ENCODE measurements around the gene UBE2R2. TPM values are rescaled to one million over a fixed set of nuclear protein-coding genes. Genes with fewer than 3 reads are reported as not detected.

UBE2R2 gene
- total and polyA plus RNA-seq, 10 of the 15 experiments (the other 5 are each of a cell fraction or from before 2014, with no cell fraction given) = 7.2 to 32.8 (median 17.2) TPM

DNA sequence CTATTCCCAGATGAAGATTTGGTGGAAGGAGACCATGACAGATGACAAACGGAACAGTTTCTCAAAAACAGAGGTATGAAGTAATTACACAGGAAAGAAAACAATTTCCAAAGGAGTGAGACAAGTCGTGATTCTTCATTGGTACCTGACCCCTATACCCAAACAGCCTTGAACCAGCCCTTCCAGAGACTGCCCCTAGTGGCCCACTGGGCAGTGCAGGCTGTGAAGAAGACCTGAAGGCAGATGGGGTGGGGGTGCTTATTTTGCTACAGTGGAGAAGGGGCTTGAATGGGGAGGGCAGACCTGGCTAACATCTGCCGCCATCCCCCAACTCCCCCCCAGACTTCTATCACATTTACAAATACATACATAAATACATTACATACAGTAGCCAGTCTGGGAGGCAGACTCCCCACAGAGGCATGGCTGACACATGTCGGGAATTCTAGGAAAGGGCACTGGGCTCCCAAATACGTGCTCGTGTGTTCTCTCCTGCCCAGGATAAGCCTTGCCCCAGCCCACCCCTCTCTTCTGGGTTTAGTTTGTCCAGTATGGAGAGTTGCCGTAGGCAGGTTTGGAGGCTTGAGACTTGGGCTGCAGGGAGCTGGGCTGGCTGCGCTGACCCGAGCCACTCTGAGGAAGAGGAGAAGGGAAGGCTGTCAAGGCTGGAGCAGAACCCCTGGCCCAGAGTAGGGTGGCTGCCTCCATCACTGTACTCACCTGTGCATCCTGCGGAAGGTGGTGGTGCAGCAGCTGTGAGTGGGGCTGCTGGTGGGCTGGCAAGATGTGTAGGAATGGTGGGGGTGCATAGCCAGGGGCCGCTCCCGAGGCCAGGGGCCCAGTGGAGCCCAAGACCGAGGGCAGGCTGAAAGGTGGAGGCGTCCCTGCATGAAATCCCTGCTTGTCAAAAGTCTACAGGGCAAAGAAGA, 105.3 kb downstream of the UBE2R2 start:
- Histone ChIP-seq H3K36me3 (ENCODE audit: control insufficient read depth in 2 of 2, insufficient read depth in 2 of 2, low read length in 1 of 2) (peaks cover 50 to 57% of the 10 kb centered on the region in 2 experiments), H3K27me3 (replicated peaks in 1 of 2; ENCODE audit: control insufficient read depth in 2 of 2, insufficient read depth in 2 of 2, low read length in 1 of 2) (no peaks in the 10 kb centered on the region), H4K20me1 (ENCODE audit: control insufficient read depth, insufficient read depth) (no peaks in the 10 kb centered on the region), H3K27ac (ENCODE audit: control insufficient read depth, insufficient read depth) (no peak overlapping the region), H3K9ac (ENCODE audit: control insufficient read depth, insufficient read depth, low read length) (no peak overlapping the region), H2AFZ (ENCODE audit: control insufficient read depth, low read depth, low read length) (no peak overlapping the region), H3K4me2 (ENCODE audit: control insufficient read depth, insufficient read depth) (no peak overlapping the region), H3K9me3 (replicated peaks; ENCODE audit: control insufficient read depth, insufficient read depth, low read length) (no peaks in the 10 kb centered on the region), H3K4me3 (no peak overlapping the region), H3K79me2 (ENCODE audit: control insufficient read depth, insufficient read depth, low read length) (no peaks in the 10 kb centered on the region), H3K4me1 (ENCODE audit: control insufficient read depth, insufficient read depth, low read length) (no peaks in the 10 kb centered on the region)
- in situ Hi-C loops (cut with MboI) = no loop called here
- DNase-seq (ENCODE audit: low read depth, low spot score) = no peak
- ChIA-PET RAD21 (ENCODE audit: unreplicated experiment) (no interaction called here), CTCF (interaction anchor here (0.7 to 4.0 kb wide), 4 partner anchors 10 to 111 kb away, joined by 3 to 18 read pairs (median 4); partner anchors contain the start of gene UBE2R2), POLR2A (no interaction called here), SMC1A (ENCODE audit: uncharacterized antibody, unreplicated experiment) (interaction anchor here (1.4 kb wide), 1 partner anchor 109 kb away, joined by 9 read pairs; no protein-coding TSS in a partner anchor)
- no peak for FAIRE-seq
- 90% methylated on average over 14 of the region's 14 CpGs for WGBS (ENCODE audit: insufficient coverage, insufficient replicate concordance, low lambda C conversion rate, missing lambda C conversion rate)
- peak; percentile 81 for ATAC-seq
- intact Hi-C loops (cut with micrococcal nuclease; ENCODE audit: unreplicated experiment) = loop anchor here (5.0 kb wide), 1 partner anchor 115 kb away; no protein-coding TSS in a partner anchor
- TSS peak; percentile 40 for BruUV-seq (replicated peaks)
- TF ChIP-seq SMC3 (IDR thresholded peaks at IDR 0.05; ENCODE audit: borderline replicate concordance, low read length) = peak; percentile 14; the same call in 1 of the 2 replicates
- TF ChIP-seq, protein P1, sequence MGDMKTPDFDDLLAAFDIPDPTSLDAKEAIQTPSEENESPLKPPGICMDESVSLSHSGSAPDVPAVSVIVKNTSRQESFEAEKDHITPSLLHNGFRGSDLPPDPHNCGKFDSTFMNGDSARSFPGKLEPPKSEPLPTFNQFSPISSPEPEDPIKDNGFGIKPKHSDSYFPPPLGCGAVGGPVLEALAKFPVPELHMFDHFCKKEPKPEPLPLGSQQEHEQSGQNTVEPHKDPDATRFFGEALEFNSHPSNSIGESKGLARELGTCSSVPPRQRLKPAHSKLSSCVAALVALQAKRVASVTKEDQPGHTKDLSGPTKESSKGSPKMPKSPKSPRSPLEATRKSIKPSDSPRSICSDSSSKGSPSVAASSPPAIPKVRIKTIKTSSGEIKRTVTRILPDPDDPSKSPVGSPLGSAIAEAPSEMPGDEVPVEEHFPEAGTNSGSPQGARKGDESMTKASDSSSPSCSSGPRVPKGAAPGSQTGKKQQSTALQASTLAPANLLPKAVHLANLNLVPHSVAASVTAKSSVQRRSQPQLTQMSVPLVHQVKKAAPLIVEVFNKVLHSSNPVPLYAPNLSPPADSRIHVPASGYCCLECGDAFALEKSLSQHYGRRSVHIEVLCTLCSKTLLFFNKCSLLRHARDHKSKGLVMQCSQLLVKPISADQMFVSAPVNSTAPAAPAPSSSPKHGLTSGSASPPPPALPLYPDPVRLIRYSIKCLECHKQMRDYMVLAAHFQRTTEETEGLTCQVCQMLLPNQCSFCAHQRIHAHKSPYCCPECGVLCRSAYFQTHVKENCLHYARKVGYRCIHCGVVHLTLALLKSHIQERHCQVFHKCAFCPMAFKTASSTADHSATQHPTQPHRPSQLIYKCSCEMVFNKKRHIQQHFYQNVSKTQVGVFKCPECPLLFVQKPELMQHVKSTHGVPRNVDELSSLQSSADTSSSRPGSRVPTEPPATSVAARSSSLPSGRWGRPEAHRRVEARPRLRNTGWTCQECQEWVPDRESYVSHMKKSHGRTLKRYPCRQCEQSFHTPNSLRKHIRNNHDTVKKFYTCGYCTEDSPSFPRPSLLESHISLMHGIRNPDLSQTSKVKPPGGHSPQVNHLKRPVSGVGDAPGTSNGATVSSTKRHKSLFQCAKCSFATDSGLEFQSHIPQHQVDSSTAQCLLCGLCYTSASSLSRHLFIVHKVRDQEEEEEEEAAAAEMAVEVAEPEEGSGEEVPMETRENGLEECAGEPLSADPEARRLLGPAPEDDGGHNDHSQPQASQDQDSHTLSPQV (IDR thresholded peaks at IDR 0.05) = no peak
- no peak for TF ChIP-seq EZH2 (IDR thresholded peaks at IDR 0.05; ENCODE audit: borderline replicate concordance, control insufficient read depth, low read depth, low read length)
- TF ChIP-seq ZBED1 (IDR thresholded peaks at IDR 0.05; ENCODE audit: borderline replicate concordance) = no peak
- no peak for TF ChIP-seq YBX1 (IDR thresholded peaks at IDR 0.05)
- no peak for TF ChIP-seq SMAD5 (IDR thresholded peaks at IDR 0.05; ENCODE audit: low read depth)
- no peak for TF ChIP-seq MEF2B (IDR thresholded peaks at IDR 0.05; ENCODE audit: partially characterized antibody, poor library complexity, severe bottlenecking)
- TF ChIP-seq RAD21 (IDR thresholded peaks at IDR 0.05; ENCODE audit: insufficient read depth, low read depth, low read length) = peak; percentile 64
- TF ChIP-seq GABPA (IDR thresholded peaks at IDR 0.05; ENCODE audit: low read depth) = no peak
- no peak for TF ChIP-seq DPF2 (IDR thresholded peaks at IDR 0.05)
- TF ChIP-seq RELA (IDR thresholded peaks at IDR 0.05; ENCODE audit: borderline replicate concordance, partially characterized antibody) = no peak
- TF ChIP-seq STAT1 (conservative IDR thresholded peaks at IDR 0.05) = no peak
- TF ChIP-seq NRF1 (conservative IDR thresholded peaks at IDR 0.05; ENCODE audit: low read depth, low read length) = no peak
- 0 out of 2 replicates have a peak, but pooled peaks have one; percentile 4 for TF ChIP-seq RUNX3 (IDR thresholded peaks at IDR 0.05; ENCODE audit: low read length)
- no peak for TF ChIP-seq MTA3 (IDR thresholded peaks at IDR 0.05; ENCODE audit: borderline replicate concordance, low read length)
- no peak for TF ChIP-seq NR2F1 (conservative IDR thresholded peaks at IDR 0.05)
- peak; percentile 54; the same call in 1 of the 2 replicates for TF ChIP-seq POLR2AphosphoS2 (IDR thresholded peaks at IDR 0.05; ENCODE audit: low read depth, low read length)

Measured in GM12878 (cell line).